Measurements from ENCODE around the gene TIMP1. TPM values are rescaled to one million over a fixed set of nuclear protein-coding genes. Genes with fewer than 3 reads are reported as not detected.

The TIMP1 gene
- polyA plus RNA-seq, 1 of the 3 experiments (the other 2 are of a cell fraction): 323 TPM

- peaks cover 0 to 2% of the 10 kb centered on the region in 2 experiments; a peak in 1 of 4 replicates for H3K4me1 ChIP-seq (ENCODE audit: control insufficient read depth in 1 of 2, insufficient read depth in 2 of 2, low read depth in 1 of 2, low read length in 1 of 2)
- H3K36me3 ChIP-seq (replicated peaks in 1 of 2; ENCODE audit: control insufficient read depth in 1 of 2, insufficient read depth in 2 of 2, low read length in 1 of 2): no peaks in the 10 kb centered on the region
Observed at GRCh38 chrX:47578692-47579091, 3.5 kb upstream of the TIMP1 start.

More at GRCh38 chrX:47578692-47579091, 3.5 kb upstream of the TIMP1 start:
- TF ChIP-seq USF1 (IDR thresholded peaks at IDR 0.05; ENCODE audit: borderline replicate concordance, low read depth): no peak
- no peak for TF ChIP-seq GABPA (IDR thresholded peaks at IDR 0.05; ENCODE audit: low read depth)
- TF ChIP-seq FOSL2 (IDR thresholded peaks at IDR 0.05; ENCODE audit: borderline replicate concordance, low read depth): no peak
- TF ChIP-seq NFIC (IDR thresholded peaks at IDR 0.05; ENCODE audit: borderline replicate concordance): no peak
- TF ChIP-seq TCF12 (IDR thresholded peaks at IDR 0.05): no peak
- no peak for TF ChIP-seq SMC3 (IDR thresholded peaks at IDR 0.05; ENCODE audit: low read depth, low read length)
- TF ChIP-seq CTCF (IDR thresholded peaks at IDR 0.05): no peak
- TF ChIP-seq POLR2AphosphoS5 (IDR thresholded peaks at IDR 0.05; ENCODE audit: low read depth, low read length): no peak
- no peak for TF ChIP-seq NRF1 (IDR thresholded peaks at IDR 0.05; ENCODE audit: low read depth, low read length)
- no peak for TF ChIP-seq PBX3 (IDR thresholded peaks at IDR 0.05)
- TF ChIP-seq MXI1 (IDR thresholded peaks at IDR 0.05; ENCODE audit: low read depth, low read length): no peak
- no peak for TF ChIP-seq MEF2A (IDR thresholded peaks at IDR 0.05; ENCODE audit: borderline replicate concordance, low read depth)
- TF ChIP-seq EP300 (IDR thresholded peaks at IDR 0.05; ENCODE audit: borderline replicate concordance in 1 of 2, low read depth in 1 of 2, low read length in 1 of 2): no peak
- TF ChIP-seq GATA2 (CRISPR knock-in tag; IDR thresholded peaks at IDR 0.05): no peak
- TF ChIP-seq JUND (IDR thresholded peaks at IDR 0.05): no peak
- TF ChIP-seq ZBTB33 (IDR thresholded peaks at IDR 0.05; ENCODE audit: borderline replicate concordance, low read depth): no peak
- no peak for TF ChIP-seq IRF3 (IDR thresholded peaks at IDR 0.05; ENCODE audit: low read depth, low read length)
- H3F3A ChIP-seq (replicated peaks; ENCODE audit: insufficient read depth): peaks cover 3% of the 10 kb centered on the region
- CTCF ChIA-PET: no interaction called here
- H3K4me2 ChIP-seq: no peak overlapping the region
- POLR2A ChIA-PET: no interaction called here
- no peak overlapping the region for H2AFZ ChIP-seq (ENCODE audit: low read depth)
- H3K9me2 ChIP-seq: no peaks in the 10 kb centered on the region
- no peak for DNase-seq
- no peak overlapping the region for H3K4me3 ChIP-seq (ENCODE audit: low read depth in 2 of 2, low read length in 1 of 2)
- no peaks in the 10 kb centered on the region for H3K9me3 ChIP-seq
- H3K27ac ChIP-seq (ENCODE audit: low read depth in 2 of 2, low read length in 1 of 2): no peak overlapping the region
- 59% methylated on average over 6 of the region's 16 CpGs for WGBS (ENCODE audit: low lambda C conversion rate)
- H3K27me3 ChIP-seq (ENCODE audit: insufficient read depth): no peaks in the 10 kb centered on the region; the same call in 1 of the 2 replicates
- H3K9ac ChIP-seq: no peak overlapping the region
- H4K20me1 ChIP-seq (ENCODE audit: insufficient read depth): no peaks in the 10 kb centered on the region
- peaks cover 13% of the 10 kb centered on the region; the same call in 1 of the 2 replicates for H3K79me2 ChIP-seq (ENCODE audit: insufficient read depth)
